HG03066 (cell line): ENCODE measurements around the gene PKP1.

ENCODE experiments used
- ATAC-seq: cut with Tn5 transposase; IDR thresholded peaks from one replicate; pipeline ENCODE4 v1.9.1; 2021; ENCODE audit warnings: low read depth; ENCODE audit not compliant: unreplicated experiment

PKP1 gene

GRCh38 chr1:201324821-201325677 lies 41.7 kb downstream of the PKP1 start:
- no peak for ATAC-seq

DNA sequence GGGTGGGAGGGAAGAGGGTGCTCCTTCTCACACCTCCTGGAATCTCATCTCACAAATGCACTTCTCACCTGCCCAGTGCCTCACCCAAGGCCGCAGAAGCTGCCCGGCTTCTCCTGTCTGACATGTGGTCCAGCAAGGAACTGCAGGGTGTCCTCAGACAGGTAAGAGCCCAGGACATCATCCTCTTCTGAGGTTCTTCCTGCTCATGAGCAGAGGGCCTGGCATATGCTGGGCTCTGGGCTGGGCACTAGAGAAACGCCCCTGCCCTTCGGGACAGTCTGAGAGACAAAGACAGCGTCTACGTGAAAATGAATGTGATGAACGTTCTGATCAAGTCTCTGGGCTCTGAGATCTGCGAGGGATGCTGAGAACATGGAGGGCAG lies 42.4 kb downstream of the PKP1 start:
- ATAC-seq, result no peak

DNA sequence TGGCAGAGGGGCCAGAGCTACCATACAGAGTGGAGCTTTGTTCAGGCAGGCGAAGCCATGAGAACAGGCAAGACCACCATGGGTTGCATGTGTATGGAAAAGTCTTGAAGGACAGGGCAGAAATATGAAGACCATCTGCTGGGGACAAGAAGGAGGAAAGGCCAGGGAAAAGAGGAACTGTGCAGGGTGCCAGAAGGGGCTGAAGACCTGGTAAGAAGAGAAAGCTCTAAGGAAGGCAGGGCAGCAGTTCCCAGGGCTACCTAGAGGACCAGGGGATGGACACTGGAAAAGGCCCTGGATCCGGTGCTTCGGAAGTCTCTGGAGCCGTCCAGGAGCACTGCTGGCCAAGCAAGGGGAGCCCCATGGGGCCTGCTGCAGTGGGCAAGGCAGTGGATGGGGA lies 43.4 kb downstream of the PKP1 start:
- ATAC-seq, result no peak

GRCh38 chr1:201327687-201328240 lies 44.5 kb downstream of the PKP1 start:
- ATAC-seq, result no peak

DNA sequence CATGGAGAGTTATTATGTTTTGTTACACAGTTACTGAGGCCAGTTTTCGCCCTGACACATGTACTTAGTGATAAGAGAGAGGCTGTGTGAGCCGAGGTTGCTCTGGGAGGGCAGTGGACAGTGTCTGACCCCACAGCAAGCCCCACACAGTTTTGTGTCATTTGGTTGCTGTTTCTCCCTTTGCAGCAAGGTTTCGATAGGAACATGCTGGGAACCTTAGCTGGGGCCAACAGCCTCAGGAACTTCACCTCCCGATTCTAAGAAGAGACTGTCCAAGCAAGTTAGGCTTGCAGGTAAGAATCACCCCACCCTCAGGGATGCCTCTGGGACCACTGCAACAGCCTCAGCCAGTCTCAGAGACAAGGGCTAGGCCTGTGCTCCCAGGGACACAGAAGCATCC lies 45.3 kb downstream of the PKP1 start:
- no peak for ATAC-seq

- no peak for ATAC-seq
Observed at GRCh38 chr1:201329286-201329685, 46.0 kb downstream of the PKP1 start.

DNA sequence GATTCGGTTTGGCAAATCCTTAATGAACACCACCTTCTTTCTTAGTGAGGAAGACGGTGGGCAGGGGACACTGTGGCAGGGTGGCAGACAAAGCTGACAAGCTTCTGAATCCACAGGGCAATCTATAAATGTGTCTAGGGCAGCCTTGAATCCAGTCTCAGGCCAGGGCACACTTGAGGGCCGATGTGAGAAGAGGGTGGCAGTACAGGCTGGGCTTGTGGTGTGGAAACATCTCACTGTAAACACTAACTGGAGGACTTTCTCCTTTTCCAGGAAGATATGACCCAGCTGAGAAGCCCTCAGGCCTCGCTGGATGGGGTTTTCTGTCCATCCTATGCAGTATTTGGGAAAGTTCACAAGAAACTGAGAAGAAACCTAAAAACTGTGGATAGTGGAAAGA lies 46.5 kb downstream of the PKP1 start:
- no peak for ATAC-seq

GRCh38 chr1:201330541-201330940 lies 47.2 kb downstream of the PKP1 start:
- ATAC-seq, result no peak

DNA sequence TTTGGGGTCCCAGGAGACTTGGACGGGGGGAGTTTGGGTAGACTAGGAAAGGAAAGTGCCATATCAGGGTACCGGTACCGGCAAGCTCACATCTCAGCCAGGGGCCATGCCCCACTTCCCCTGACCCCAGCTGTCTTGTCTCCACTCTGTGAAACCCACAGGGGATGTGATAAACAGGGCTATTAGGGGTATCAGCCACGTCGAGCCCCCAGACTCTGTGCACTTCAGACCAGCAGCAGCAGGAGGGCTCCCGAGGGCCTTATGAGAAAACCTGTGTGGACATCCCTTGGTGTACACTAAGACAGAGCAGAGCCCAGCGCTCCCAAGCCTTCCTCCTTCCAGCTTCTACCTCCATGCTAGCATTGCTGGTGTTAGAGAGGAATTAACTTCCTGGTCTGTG lies 47.9 kb downstream of the PKP1 start:
- ATAC-seq, result no peak

DNA sequence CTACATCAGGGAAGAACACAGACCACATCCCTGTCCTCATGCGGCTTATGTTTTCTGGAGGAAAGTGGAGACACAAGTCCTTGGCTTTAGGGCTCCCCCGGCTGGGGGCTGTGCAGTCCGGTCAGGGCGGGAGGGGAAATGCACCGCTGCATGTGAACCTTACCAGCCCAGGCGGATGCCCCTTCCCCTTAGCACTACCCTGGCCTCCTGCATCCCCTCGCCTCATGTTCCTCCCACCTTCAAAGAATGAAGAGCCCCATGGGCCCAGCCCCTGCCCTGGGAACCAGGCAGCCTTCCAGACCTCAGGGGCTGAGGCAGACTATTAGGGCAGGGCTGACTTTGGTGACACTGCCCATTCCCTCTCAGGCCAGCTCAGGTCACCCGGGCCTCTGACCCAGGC lies 48.7 kb downstream of the PKP1 start:
- no peak for ATAC-seq

- no peak for ATAC-seq
Observed at GRCh38 chr1:201332616-201333335, 49.5 kb downstream of the PKP1 start.

DNA sequence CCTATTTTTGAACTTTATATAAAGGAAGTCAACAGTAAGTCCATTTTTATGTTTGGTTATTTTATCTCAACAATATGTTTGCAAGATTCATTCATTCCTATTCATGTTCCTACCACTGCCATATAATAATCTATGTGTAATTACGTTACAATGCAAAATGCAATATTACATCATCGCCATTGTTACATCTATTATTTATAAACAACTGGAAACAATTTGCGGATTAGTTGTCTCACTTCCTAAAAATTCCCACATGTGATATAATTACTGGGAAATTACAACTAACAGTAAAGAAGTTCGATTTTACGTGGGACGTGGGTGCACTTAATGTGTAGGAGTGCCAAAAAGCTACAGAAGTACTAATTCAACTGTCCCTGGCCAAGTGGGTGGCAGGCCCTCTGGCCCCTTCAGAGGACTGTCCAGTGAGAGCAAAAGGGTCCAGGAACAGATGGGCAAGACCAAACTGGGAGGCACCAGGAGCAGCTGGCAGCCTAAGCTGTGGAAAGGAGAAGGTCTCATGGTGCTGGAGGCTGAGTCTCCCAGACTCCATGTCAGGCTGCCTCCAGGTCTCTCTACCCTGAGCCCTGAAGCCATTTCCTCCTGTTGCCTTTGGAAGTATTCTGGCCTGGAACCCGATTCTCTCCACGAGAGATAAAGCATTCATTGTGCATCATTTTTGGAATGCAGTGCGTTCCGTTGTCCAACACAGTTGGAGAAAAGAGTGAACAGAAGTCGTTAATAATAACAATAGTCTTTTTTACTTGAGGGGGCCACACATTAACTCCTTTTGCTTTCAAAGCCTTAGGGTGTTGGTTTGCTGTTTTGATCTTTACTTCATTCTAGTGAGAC lies 51.2 kb downstream of the PKP1 start:
- ATAC-seq, result no peak

DNA sequence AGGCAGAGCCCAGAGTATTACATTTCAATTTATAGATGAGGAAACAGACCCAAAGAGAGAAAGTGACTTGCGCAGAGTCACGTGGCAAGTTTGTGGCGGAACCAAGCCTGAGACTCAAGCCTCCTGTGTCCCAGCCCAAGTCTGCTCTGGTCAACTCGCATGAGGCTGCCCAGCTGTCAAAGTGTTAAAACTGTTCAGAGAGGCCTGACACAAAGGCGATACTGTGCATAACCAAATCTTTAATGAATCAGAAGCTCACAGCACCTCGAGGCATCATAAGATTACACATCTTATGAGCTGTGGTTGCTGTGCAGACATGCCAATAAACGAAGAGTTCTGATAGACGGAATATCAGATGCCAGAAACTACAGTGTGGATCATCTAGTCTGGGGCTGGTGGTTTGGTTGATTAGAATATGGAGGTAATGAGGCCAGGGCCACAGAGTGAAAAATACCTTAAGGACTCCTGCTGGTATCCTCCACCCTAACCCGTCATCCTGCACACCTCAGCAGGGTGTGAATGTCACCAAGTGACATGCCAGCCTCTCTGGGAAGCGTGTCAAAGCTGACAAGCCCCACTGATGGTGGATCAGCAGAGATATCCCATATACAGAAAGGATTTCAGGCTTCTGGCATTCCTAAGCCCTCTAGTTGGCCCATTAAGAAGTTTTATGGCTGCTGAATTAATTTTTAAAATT lies 52.0 kb downstream of the PKP1 start:
- ATAC-seq, result no peak

GRCh38 chr1:201335901-201336300 lies 52.6 kb downstream of the PKP1 start:
- no peak for ATAC-seq

DNA sequence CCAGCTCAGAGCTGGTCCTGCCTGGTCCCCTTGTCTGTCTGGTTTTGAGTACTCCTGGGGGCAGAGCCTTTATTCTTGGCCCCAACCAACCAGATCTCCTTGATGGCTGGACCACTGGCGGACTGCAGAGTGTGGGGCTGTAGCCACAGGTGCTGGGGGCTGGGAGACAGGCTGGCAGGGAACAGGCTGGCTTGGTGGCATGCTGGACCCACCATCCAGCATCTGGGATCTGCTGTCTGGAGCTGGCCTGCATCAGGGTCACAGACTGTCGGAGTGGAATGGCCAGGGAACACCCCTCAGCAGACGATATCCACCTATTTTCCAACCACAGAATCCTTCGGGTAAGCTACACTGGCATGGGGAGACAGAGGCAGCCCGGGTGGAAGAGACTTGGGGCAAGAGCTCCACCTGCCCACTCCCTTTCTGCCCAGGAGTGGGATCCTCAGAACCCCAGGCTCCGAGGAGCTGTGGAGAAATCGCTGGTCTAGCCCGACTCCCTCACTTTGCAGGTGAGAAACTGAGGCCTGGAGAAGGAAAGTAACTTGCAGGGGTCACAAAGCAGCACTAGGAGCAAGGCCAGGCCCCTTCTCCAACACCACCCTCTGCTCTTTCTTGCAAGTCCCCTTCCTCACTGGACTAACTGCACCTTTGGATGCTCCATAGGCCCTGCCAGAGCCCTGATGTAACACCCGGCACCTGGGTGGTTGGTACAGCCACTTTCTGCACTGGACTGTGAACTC lies 53.6 kb downstream of the PKP1 start:
- no peak for ATAC-seq

- no peak for ATAC-seq
Observed at GRCh38 chr1:201341377-201341776, 58.1 kb downstream of the PKP1 start.

DNA sequence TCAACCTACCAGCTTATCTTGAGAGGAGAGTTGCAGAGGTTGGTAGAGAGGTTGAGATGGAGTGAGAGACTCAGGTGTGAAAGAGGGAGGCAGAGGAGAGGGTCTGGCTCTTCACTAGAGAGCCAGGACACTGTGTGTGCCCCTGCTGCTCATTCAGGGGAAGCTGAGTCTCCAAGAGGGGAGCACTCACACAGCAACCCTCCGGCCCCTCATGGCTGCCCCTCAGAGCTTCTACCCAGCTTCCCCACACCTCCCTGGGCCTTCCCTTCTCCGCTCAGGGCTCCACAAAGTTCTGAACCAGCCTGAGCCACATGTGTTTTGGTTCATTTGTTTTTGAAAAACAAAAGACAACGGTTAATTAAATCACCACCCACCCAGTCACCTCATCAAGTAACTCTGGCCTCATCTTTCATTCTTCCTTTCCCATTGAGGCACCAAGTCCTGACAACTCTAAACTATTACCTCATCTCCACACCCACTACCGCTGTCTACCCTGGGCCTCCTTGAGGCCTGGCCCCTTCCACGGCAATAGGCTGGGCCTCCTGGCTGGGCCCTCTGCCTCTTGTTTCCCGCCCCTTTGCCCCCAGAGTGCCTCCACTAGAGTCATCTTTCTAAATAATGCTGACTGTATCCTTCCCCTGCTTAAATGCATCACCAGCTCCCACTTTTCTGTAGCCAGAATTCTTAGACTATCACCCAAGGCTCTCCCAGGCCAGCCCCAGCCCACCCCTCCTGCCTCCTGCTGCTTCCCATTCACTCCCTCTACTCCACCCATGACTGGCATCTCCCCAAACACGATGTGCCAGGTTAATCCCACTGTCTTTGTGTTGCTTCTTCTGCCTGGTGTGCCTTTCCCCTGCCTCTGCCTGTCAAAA lies 61.1 kb downstream of the PKP1 start:
- no peak for ATAC-seq

DNA sequence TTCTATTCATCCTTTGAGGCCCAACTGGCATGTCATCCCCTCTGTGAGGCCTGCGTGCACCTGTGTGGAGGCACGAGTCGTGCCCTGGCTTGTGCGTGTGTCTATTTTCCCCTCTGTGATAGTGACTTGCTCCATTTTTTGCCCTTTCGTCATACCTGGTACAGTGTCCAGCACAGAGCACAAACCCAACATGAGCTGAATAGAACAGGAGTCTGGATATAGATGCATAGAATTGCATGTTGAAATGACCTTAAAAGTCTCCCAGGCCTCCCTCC lies 61.7 kb downstream of the PKP1 start:
- no peak for ATAC-seq
